Common myeloid progenitor, CD34-positive (primary cell): ENCODE measurements around the gene KLHL8.

Source experiments
- CTCF ChIA-PET: fragments of 350-600 bp; sonication (Branson Sonifier 250); formaldehyde crosslinking; loops from one replicate; lab custom pipeline; 2021; ENCODE audit warnings: antibody characterized with exemption; lab: Charles Lee
- POLR2A ChIA-PET: fragments of 350-600 bp; sonication (Branson Sonifier 250); formaldehyde crosslinking; loops from one replicate; lab custom pipeline; 2021; ENCODE audit warnings: antibody characterized with exemption; lab: Charles Lee
- DNase-seq, 3 donors: peaks; one replicate each; pipeline versions ENCODE4 v3.0.0 to v3.0.0-alpha.2; 2013
- H3K27ac ChIP-seq, 2 experiments: 1 replicate in 1 of 2; 2 replicates in 1 of 2; pipeline ENCODE4 v1.7.0; 2013; ENCODE audit warnings: inconsistent platforms in 2 of 2, low read length in 2 of 2, mild to moderate bottlenecking in 2 of 2, low read depth in 1 of 2, moderate library complexity in 1 of 2; ENCODE audit not compliant: severe bottlenecking in 2 of 2, insufficient read depth in 1 of 2, poor library complexity in 1 of 2
- H3K27me3 ChIP-seq, 5 experiments: replicated peaks in 2 of 5; 1 replicate in 3 of 5; 2 replicates in 2 of 5; pipeline versions ENCODE4 v1.6.1 to v1.7.0; 2013; ENCODE audit warnings: low read length in 4 of 5, mild to moderate bottlenecking in 2 of 5, moderate library complexity in 2 of 5, inconsistent platforms in 1 of 5; ENCODE audit not compliant: insufficient read depth in 5 of 5, control insufficient read depth in 4 of 5
- H3K36me3 ChIP-seq, 4 experiments: 1 replicate in 2 of 4; 2 replicates in 2 of 4; pipeline versions ENCODE4 v1.6.1 to v1.7.0; 2013; ENCODE audit warnings: low read length in 3 of 4, control low read depth in 1 of 4, mild to moderate bottlenecking in 1 of 4; ENCODE audit not compliant: control insufficient read depth in 4 of 4, insufficient read depth in 4 of 4
- H3K4me1 ChIP-seq, 4 experiments: 1 replicate in 3 of 4; 2 replicates in 1 of 4; pipeline versions ENCODE4 v1.6.1 to v1.7.1; 2013; ENCODE audit warnings: low read length in 3 of 4, mild to moderate bottlenecking in 3 of 4, control low read depth in 1 of 4, inconsistent platforms in 1 of 4, moderate library complexity in 1 of 4; ENCODE audit not compliant: control insufficient read depth in 4 of 4, insufficient read depth in 4 of 4; ENCODE audit errors: control extremely low read depth in 1 of 4
- H3K4me3 ChIP-seq, 7 experiments: 1 replicate in 4 of 7; 2 replicates in 3 of 7; pipeline versions ENCODE4 v1.5.1 to v1.7.0; 2013; ENCODE audit warnings: mild to moderate bottlenecking in 7 of 7, low read length in 6 of 7, moderate library complexity in 6 of 7, inconsistent platforms in 2 of 7, low read depth in 2 of 7, control low read depth in 1 of 7; ENCODE audit not compliant: insufficient read depth in 4 of 7, control insufficient read depth in 1 of 7; ENCODE audit errors: extremely low read depth in 1 of 7
- H3K9me3 ChIP-seq, 5 experiments: 1 replicate in 4 of 5; 2 replicates in 1 of 5; pipeline versions ENCODE4 v1.6.1 to v1.7.1; 2013; ENCODE audit warnings: low read length in 4 of 5, mild to moderate bottlenecking in 2 of 5, inconsistent platforms in 1 of 5, low read depth in 1 of 5, moderate library complexity in 1 of 5; ENCODE audit not compliant: control insufficient read depth in 4 of 5, insufficient read depth in 2 of 5; ENCODE audit errors: control extremely low read depth in 1 of 5
- WGBS: methylation state at CpG from one replicate; pipeline ENCODE4 v1.1.5; 2013; ENCODE audit not compliant: insufficient coverage; 5-methylcytosine and 5-hydroxymethylcytosine counted together

Gene KLHL8

GRCh38 chr4:87240341-87240740 is 19.9 kb upstream of the KLHL8 start:
- peak in 1 of 3 donors; percentile 9 for DNase-seq
- no peaks in the 10 kb centered on the region for H3K27me3 ChIP-seq
- CTCF ChIA-PET = interaction anchor here (0.7 to 6.3 kb wide), 5 partner anchors 10 to 181 kb away, joined by 3 to 34 read pairs (median 4); no protein-coding TSS in a partner anchor
- H3K4me3 ChIP-seq = no peak overlapping the region
- WGBS = no CpG with 5 or more reads among the region's 1 CpG
- POLR2A ChIA-PET = no interaction called here
- H3K27ac ChIP-seq = no peak overlapping the region
- H3K4me1 ChIP-seq = peaks cover 4 to 11% (median 7%) of the 10 kb centered on the region in 4 experiments
- H3K9me3 ChIP-seq = peaks cover 0 to 33% (median 3%) of the 10 kb centered on the region in 5 experiments
- H3K36me3 ChIP-seq = no peaks in the 10 kb centered on the region

DNA sequence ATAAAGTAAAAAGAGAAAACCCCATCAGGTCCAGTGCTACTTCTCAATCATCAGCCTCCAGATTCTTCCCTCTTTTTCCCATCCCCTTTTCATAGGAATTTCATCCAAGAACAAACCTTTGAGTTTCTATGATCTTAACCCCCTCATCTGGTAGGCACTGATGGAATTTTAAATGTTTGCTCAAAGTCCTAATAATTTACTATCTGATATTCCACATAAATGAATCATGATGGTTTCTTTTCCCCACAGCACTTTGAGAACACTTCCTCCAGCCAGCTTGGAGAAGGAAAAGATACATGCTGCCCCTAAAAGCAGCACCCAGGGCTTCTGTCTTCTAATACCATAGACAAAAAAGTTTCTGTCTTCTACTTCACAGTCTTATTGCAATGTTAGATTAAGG is 19.4 kb upstream of the KLHL8 start:
- ChIA-PET CTCF (interaction anchor here (0.6 to 6.3 kb wide), 4 partner anchors 10 to 92 kb away, joined by 3 to 34 read pairs (median 5); no protein-coding TSS in a partner anchor), POLR2A (no interaction called here)
- Histone ChIP-seq H3K36me3 (no peaks in the 10 kb centered on the region), H3K4me1 (peaks cover 4 to 11% (median 7%) of the 10 kb centered on the region in 4 experiments), H3K27me3 (no peaks in the 10 kb centered on the region), H3K9me3 (peaks cover 0 to 28% (median 3%) of the 10 kb centered on the region in 5 experiments), H3K27ac (no peak overlapping the region), H3K4me3 (no peak overlapping the region)
- DNase-seq = no peak

- ChIA-PET POLR2A (no interaction called here), CTCF (interaction anchor here (0.6 to 6.3 kb wide), 3 partner anchors 9 to 87 kb away, joined by 3 to 34 read pairs (median 6); no protein-coding TSS in a partner anchor)
- H3K27ac ChIP-seq = no peak overlapping the region
- H3K27me3 ChIP-seq = no peaks in the 10 kb centered on the region
- no peaks in the 10 kb centered on the region for H3K36me3 ChIP-seq
- H3K4me3 ChIP-seq = no peak overlapping the region
- WGBS = 91% methylated on average over 4 of the region's 5 CpGs
- peaks cover 0 to 23% (median 3%) of the 10 kb centered on the region in 5 experiments for H3K9me3 ChIP-seq
- no peak for DNase-seq
- H3K4me1 ChIP-seq = peaks cover 4 to 11% (median 7%) of the 10 kb centered on the region in 4 experiments
Measured at GRCh38 chr4:87239194-87239593, 18.8 kb upstream of the KLHL8 start.

GRCh38 chr4:87236861-87237260 is 16.4 kb upstream of the KLHL8 start:
- DNase-seq = no peak
- Histone ChIP-seq H3K4me3 (no peak overlapping the region), H3K9me3 (peaks cover 0 to 4% (median 0%) of the 10 kb centered on the region in 5 experiments), H3K36me3 (no peaks in the 10 kb centered on the region), H3K27ac (no peak overlapping the region), H3K27me3 (no peaks in the 10 kb centered on the region), H3K4me1 (peaks cover 4 to 11% (median 7%) of the 10 kb centered on the region in 4 experiments)
- POLR2A ChIA-PET = no interaction called here
- WGBS = 98% methylated on average over 8 of the region's 9 CpGs
- CTCF ChIA-PET = interaction anchor here (0.9 to 6.3 kb wide), 5 partner anchors 11 to 90 kb away, joined by 3 to 34 read pairs (median 3); no protein-coding TSS in a partner anchor

DNA sequence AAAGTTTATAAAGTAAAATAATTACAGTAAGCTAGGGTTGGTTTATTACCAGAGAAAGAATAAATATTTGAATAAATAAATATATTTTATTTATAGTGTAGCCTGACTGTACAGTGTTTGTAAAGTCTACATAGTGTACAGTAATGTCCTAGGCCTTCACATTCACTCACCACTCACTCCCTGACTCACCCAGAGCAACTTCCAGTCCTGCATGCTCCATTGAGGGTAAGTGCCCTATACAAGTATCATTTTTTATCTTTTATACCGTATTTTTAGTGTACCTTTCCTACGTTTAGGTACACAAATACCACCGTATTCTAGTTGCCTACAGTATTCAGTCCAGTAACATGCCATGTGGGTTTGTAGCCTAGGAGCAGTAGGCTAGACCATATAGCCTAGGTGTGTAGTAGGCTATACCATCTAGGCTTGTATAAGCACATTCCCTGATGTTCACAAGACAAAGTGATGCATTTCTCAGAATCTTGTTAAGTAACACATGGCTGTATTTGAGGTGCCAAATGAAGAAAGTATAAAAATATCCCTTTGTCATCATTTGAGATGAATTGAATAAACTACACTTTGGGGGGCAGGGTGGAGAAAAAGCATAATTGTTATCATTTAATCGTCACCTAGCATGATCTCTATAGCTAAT is 14.7 kb upstream of the KLHL8 start:
- WGBS = 82% methylated on average over 2 of the region's 4 CpGs
- DNase-seq = no peak
- Histone ChIP-seq H3K4me1 (peaks cover under 1 to 5% (median 2%) of the 10 kb centered on the region in 4 experiments), H3K9me3 (no peaks in the 10 kb centered on the region), H3K36me3 (no peaks in the 10 kb centered on the region), H3K4me3 (peak overlapping the region in 5 of 7 experiments; percentile 51 to 86 (median 63)), H3K27me3 (no peaks in the 10 kb centered on the region), H3K27ac (peak overlapping the region in 1 of 2 experiments; percentile 38)
- ChIA-PET CTCF (interaction anchor here (0.7 to 3.6 kb wide), 16 partner anchors 9 to 338 kb away, joined by 3 to 27 read pairs (median 4); partner anchors contain the start of gene KLHL8), POLR2A (interaction anchor here (0.5 kb wide), 1 partner anchor 392 kb away, joined by 3 read pairs; no protein-coding TSS in a partner anchor)

DNA sequence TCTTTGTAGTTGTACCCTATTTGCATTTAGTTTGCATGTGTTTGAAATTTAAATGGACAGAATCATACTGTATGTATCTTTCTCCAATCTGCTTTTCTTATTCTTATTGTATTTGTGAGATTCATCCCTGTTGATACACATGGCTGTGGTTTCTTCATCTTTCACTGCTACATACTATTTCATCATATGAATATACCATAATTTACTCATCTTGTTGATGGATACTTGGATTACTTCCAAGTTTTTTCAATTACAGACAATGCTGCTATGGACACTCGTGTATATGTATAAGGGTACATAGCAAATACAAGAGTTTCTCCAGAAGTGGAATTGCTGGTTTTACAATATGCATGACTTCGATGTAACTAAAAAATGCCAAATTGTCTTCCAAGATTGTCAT is 11.8 kb upstream of the KLHL8 start:
- no peak overlapping the region for H3K4me3 ChIP-seq
- POLR2A ChIA-PET = no interaction called here
- DNase-seq = no peak
- no peaks in the 10 kb centered on the region for H3K27me3 ChIP-seq
- H3K4me1 ChIP-seq = peaks cover 0 to 3% (median under 1%) of the 10 kb centered on the region in 4 experiments
- no peak overlapping the region for H3K27ac ChIP-seq
- H3K36me3 ChIP-seq = no peaks in the 10 kb centered on the region
- WGBS = 100% methylated on average over 1 of the region's 2 CpGs
- CTCF ChIA-PET = no interaction called here
- no peaks in the 10 kb centered on the region for H3K9me3 ChIP-seq

DNA sequence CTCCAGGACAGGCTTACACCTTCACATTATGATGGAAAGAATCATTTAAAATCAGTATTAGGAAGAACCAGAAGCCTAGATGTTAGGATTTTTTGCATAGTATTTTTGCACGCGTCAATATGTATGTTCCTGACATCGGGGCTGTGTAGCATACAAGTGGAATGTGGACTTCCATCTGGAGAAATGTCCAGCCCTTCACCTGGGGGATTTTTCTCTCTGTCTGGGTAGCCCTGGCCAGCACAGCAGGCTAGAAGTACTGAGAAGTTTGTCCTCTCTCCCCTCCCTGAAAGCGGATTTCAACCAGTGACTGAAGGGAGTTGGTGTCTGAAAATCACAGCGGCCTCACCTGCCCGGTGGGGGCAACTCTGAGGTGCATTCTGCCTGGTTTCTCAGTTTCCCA is 10.4 kb upstream of the KLHL8 start:
- Histone ChIP-seq H3K4me3 (no peak overlapping the region), H3K27me3 (no peaks in the 10 kb centered on the region), H3K9me3 (no peaks in the 10 kb centered on the region), H3K27ac (no peak overlapping the region), H3K4me1 (peaks cover 0 to 3% (median under 1%) of the 10 kb centered on the region in 4 experiments), H3K36me3 (no peaks in the 10 kb centered on the region)
- 89% methylated on average over 2 of the region's 6 CpGs for WGBS
- ChIA-PET CTCF (interaction anchor here (1.4 kb wide), 1 partner anchor 9 kb away, joined by 6 read pairs; no protein-coding TSS in a partner anchor), POLR2A (no interaction called here)
- DNase-seq = no peak
